BLaER1 treated with 17β-estradiol and CSF1 and Interleukin-3, amounts not matched to agents 10 nM and 100 nM (cell line): Measurements from ENCODE around the gene KLK13.

Source experiments
- H3K27ac ChIP-seq, 11 experiments: shearing (Covaris generic); formaldehyde crosslinking; 2 replicates each; pipeline ENCODE4 v1.8.1; 2022
- H3K27me3 ChIP-seq, 11 experiments: shearing (Covaris generic); formaldehyde crosslinking; 2 replicates each; pipeline ENCODE4 v1.8.1; 2022
- H3K36me3 ChIP-seq, 11 experiments: shearing (Covaris generic); formaldehyde crosslinking; 2 replicates each; pipeline ENCODE4 v1.8.1; 2022
- H3K4me1 ChIP-seq, 10 experiments: shearing (Covaris generic); formaldehyde crosslinking; 2 replicates each; pipeline ENCODE4 v1.8.1; 2022
- H3K4me2 ChIP-seq, 11 experiments: shearing (Covaris generic); formaldehyde crosslinking; 2 replicates each; pipeline ENCODE4 v1.8.1; 2022
- H3K4me3 ChIP-seq, 10 experiments: shearing (Covaris generic); formaldehyde crosslinking; 2 replicates each; pipeline ENCODE4 v1.8.1; 2022
- H3K9ac ChIP-seq, 11 experiments: shearing (Covaris generic); formaldehyde crosslinking; 2 replicates each; pipeline ENCODE4 v1.8.1; 2022
- H3K9me3 ChIP-seq, 11 experiments: shearing (Covaris generic); formaldehyde crosslinking; replicated peaks in 1 of 11; 2 replicates each; pipeline ENCODE4 v1.8.1; 2022
- H4K20me1 ChIP-seq, 11 experiments: shearing (Covaris generic); formaldehyde crosslinking; 2 replicates each; pipeline ENCODE4 v1.8.1; 2022
- Cebpa-rat ChIP-seq, 11 experiments: shearing (Covaris generic); IDR thresholded peaks; 2 replicates each; pipeline ENCODE4 v1.8.1; 2022

KLK13 gene

GRCh38 chr19:51031220-51031879 lies 33.5 kb downstream of the KLK13 start:
- Histone ChIP-seq H3K27me3 (no peaks in the 10 kb centered on the region), H4K20me1 (no peaks in the 10 kb centered on the region), H3K4me1 (no peaks in the 10 kb centered on the region), H3K27ac (no peak overlapping the region), H3K36me3 (no peaks in the 10 kb centered on the region), H3K4me3 (no peak overlapping the region), H3K4me2 (no peak overlapping the region), H3K9me3 (no peaks in the 10 kb centered on the region), H3K9ac (no peak overlapping the region)
- TF ChIP-seq Cebpa-rat (IDR thresholded peaks at IDR 0.05) = no peak

DNA sequence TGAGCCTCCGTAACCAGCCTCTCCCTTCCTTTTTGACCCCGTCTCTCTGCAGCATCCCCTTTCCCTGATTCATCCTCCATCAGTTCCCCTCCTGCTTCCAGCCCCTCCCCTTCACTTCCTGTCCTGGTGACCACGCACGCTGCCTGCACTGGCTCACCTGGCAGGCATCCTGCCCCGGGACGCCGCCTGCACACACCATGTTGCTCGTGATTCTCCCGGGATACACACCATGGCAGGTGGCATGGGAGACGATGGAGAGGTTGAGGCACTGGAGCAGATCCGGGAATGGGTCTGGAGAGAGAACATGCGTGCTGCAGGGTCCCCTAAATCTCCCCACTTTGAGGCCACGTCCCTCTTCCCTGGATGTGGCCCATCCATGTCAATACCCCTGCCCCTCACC lies 34.3 kb downstream of the KLK13 start:
- H3K9ac ChIP-seq = no peak overlapping the region
- H3K27me3 ChIP-seq = no peaks in the 10 kb centered on the region; a peak in 1 of 22 replicates
- no peaks in the 10 kb centered on the region for H3K4me1 ChIP-seq
- H3K4me3 ChIP-seq = no peak overlapping the region
- H3K4me2 ChIP-seq = no peak overlapping the region
- H3K27ac ChIP-seq = no peak overlapping the region
- no peak for TF ChIP-seq Cebpa-rat (IDR thresholded peaks at IDR 0.05)
- no peaks in the 10 kb centered on the region for H3K9me3 ChIP-seq
- no peaks in the 10 kb centered on the region for H3K36me3 ChIP-seq
- no peaks in the 10 kb centered on the region for H4K20me1 ChIP-seq

GRCh38 chr19:51029718-51030117 lies 35.2 kb downstream of the KLK13 start:
- Histone ChIP-seq H3K4me2 (no peak overlapping the region), H3K27ac (no peak overlapping the region), H3K36me3 (no peaks in the 10 kb centered on the region), H3K27me3 (peaks cover 0 to 3% (median 0%) of the 10 kb centered on the region in 11 experiments; a peak in 1 of 22 replicates), H4K20me1 (no peaks in the 10 kb centered on the region), H3K4me1 (no peaks in the 10 kb centered on the region), H3K4me3 (no peak overlapping the region), H3K9me3 (no peaks in the 10 kb centered on the region), H3K9ac (no peak overlapping the region)
- TF ChIP-seq Cebpa-rat (IDR thresholded peaks at IDR 0.05) = no peak

GRCh38 chr19:51027873-51028272 lies 37.0 kb downstream of the KLK13 start:
- Histone ChIP-seq H3K36me3 (no peaks in the 10 kb centered on the region), H3K4me3 (no peak overlapping the region), H3K4me2 (no peak overlapping the region), H3K9ac (no peak overlapping the region), H3K27me3 (peaks cover 0 to 4% (median 0%) of the 10 kb centered on the region in 11 experiments; a peak in 3 of 22 replicates), H4K20me1 (no peaks in the 10 kb centered on the region), H3K27ac (no peak overlapping the region), H3K9me3 (no peaks in the 10 kb centered on the region), H3K4me1 (no peaks in the 10 kb centered on the region)
- no peak for TF ChIP-seq Cebpa-rat (IDR thresholded peaks at IDR 0.05)

- Histone ChIP-seq H3K4me3 (no peak overlapping the region), H3K27ac (no peak overlapping the region), H3K9me3 (no peaks in the 10 kb centered on the region), H3K4me1 (no peaks in the 10 kb centered on the region), H3K36me3 (no peaks in the 10 kb centered on the region), H3K4me2 (no peak overlapping the region), H3K9ac (no peak overlapping the region), H3K27me3 (peaks cover 0 to 4% (median 0%) of the 10 kb centered on the region in 11 experiments; a peak in 3 of 22 replicates), H4K20me1 (no peaks in the 10 kb centered on the region)
- no peak for TF ChIP-seq Cebpa-rat (IDR thresholded peaks at IDR 0.05)
Observed at GRCh38 chr19:51027126-51027806, 37.6 kb downstream of the KLK13 start.

GRCh38 chr19:51026554-51026831 lies 38.4 kb downstream of the KLK13 start, which contains the start of gene KLK11:
KLK11 (minus strand) TSS chr19:51026616; CDS start chr19:51025631, 985 bp downstream.
- peaks cover 0 to 1% (median 0%) of the 10 kb centered on the region in 10 experiments; a peak in 3 of 20 replicates for H3K4me1 ChIP-seq
- no peak within 1 kb of the TSS for H3K27ac ChIP-seq
- H3K4me2 ChIP-seq = no peak within 1 kb of the TSS
- no peak within 1 kb of the TSS for H3K9ac ChIP-seq
- no peaks in the 10 kb centered on the region for H3K36me3 ChIP-seq
- no peak within 1 kb of the TSS for H3K4me3 ChIP-seq
- peaks cover 0 to 4% (median 0%) of the 10 kb centered on the region in 11 experiments; a peak in 3 of 22 replicates for H3K27me3 ChIP-seq
- H4K20me1 ChIP-seq = no peaks in the 10 kb centered on the region
- TF ChIP-seq Cebpa-rat (IDR thresholded peaks at IDR 0.05) = no peak
- no peaks in the 10 kb centered on the region for H3K9me3 ChIP-seq

GRCh38 chr19:51025809-51026553 lies 38.9 kb downstream of the KLK13 start:
- Histone ChIP-seq H3K9me3 (no peaks in the 10 kb centered on the region), H3K4me3 (no peak overlapping the region), H4K20me1 (no peaks in the 10 kb centered on the region), H3K36me3 (no peaks in the 10 kb centered on the region), H3K27me3 (peaks cover 0 to 4% (median 0%) of the 10 kb centered on the region in 11 experiments; a peak in 3 of 22 replicates), H3K27ac (no peak overlapping the region), H3K9ac (no peak overlapping the region), H3K4me1 (peaks cover 0 to 5% (median 0%) of the 10 kb centered on the region in 10 experiments; a peak in 3 of 20 replicates), H3K4me2 (no peak overlapping the region)
- no peak for TF ChIP-seq Cebpa-rat (IDR thresholded peaks at IDR 0.05)

GRCh38 chr19:51025401-51025800 lies 39.5 kb downstream of the KLK13 start:
- Histone ChIP-seq H3K9ac (no peak overlapping the region), H3K4me2 (no peak overlapping the region), H3K9me3 (no peaks in the 10 kb centered on the region), H3K27me3 (peaks cover 0 to 5% (median 2%) of the 10 kb centered on the region in 11 experiments; a peak in 15 of 22 replicates), H3K36me3 (no peaks in the 10 kb centered on the region), H3K4me1 (peaks cover 0 to 9% (median 2%) of the 10 kb centered on the region in 10 experiments; a peak in 12 of 20 replicates), H3K27ac (no peak overlapping the region), H3K4me3 (no peak overlapping the region), H4K20me1 (no peaks in the 10 kb centered on the region)
- no peak for TF ChIP-seq Cebpa-rat (IDR thresholded peaks at IDR 0.05)

- Histone ChIP-seq H3K27me3 (peaks cover under 1 to 10% (median 7%) of the 10 kb centered on the region in 11 experiments; a peak in 19 of 22 replicates), H4K20me1 (no peaks in the 10 kb centered on the region)
- TF ChIP-seq Cebpa-rat (IDR thresholded peaks at IDR 0.05) = no peak
Observed at GRCh38 chr19:51024924-51025323, 40.0 kb downstream of the KLK13 start.

More at GRCh38 chr19:51024924-51025323, 40.0 kb downstream of the KLK13 start:
- Histone ChIP-seq H3K36me3 (no peaks in the 10 kb centered on the region), H3K9ac (no peak overlapping the region), H3K9me3 (no peaks in the 10 kb centered on the region), H3K4me1 (peaks cover 0 to 14% (median 7%) of the 10 kb centered on the region in 10 experiments; a peak in 15 of 20 replicates), H3K4me2 (no peak overlapping the region), H3K4me3 (no peak overlapping the region), H3K27ac (no peak overlapping the region)
